ENCODE measurements around the gene ABCA2. TPM values are rescaled to one million over a fixed set of nuclear protein-coding genes. Genes with fewer than 3 reads are reported as not detected.

ABCA2 gene
- total RNA-seq, 1 experiment from 2014 or later: 33.5 TPM

GRCh38 chr9:137031904-137032640 lies 4.0 kb upstream of the ABCA2 start, which contains the start of gene FUT7:
Gene FUT7 (minus strand): TSS chr9:137032088. CDS start chr9:137031991, 97 bp downstream.
- DNase-seq (ENCODE audit: low spot score): no peak

GRCh38 chr9:137030538-137031527 lies 2.8 kb upstream of the ABCA2 start:
- DNase-seq (ENCODE audit: low spot score): no peak

GRCh38 chr9:137030006-137030405 lies 2.0 kb upstream of the ABCA2 start:
- DNase-seq (ENCODE audit: low spot score): no peak

GRCh38 chr9:137029058-137029936 lies 1.3 kb upstream of the ABCA2 start:
- peak; percentile 77 for DNase-seq (ENCODE audit: low spot score)

- DNase-seq (ENCODE audit: low spot score): peak; percentile 66
These were observed 423 bp upstream of the ABCA2 start for GRCh38 chr9:137028263-137029057.

GRCh38 chr9:137026828-137027227 lies 1.2 kb downstream of the ABCA2 start:
- DNase-seq (ENCODE audit: low spot score): no peak

- no peak for DNase-seq (ENCODE audit: low spot score)
These were observed 1.7 kb downstream of the ABCA2 start for GRCh38 chr9:137026384-137026783.

GRCh38 chr9:137025517-137025966 lies 2.5 kb downstream of the ABCA2 start:
- DNase-seq (ENCODE audit: low spot score): no peak

GRCh38 chr9:137023583-137023991 lies 4.5 kb downstream of the ABCA2 start:
- DNase-seq (ENCODE audit: low spot score): no peak

GRCh38 chr9:137023157-137023556 lies 4.9 kb downstream of the ABCA2 start:
- no peak for DNase-seq (ENCODE audit: low spot score)

- no peak for DNase-seq (ENCODE audit: low spot score)
These were observed 5.4 kb downstream of the ABCA2 start for GRCh38 chr9:137022662-137023008.

GRCh38 chr9:137021979-137022661 lies 5.9 kb downstream of the ABCA2 start:
- DNase-seq (ENCODE audit: low spot score): peak; percentile 95

GRCh38 chr9:137021568-137021978 lies 6.5 kb downstream of the ABCA2 start:
- DNase-seq (ENCODE audit: low spot score): no peak

GRCh38 chr9:137020771-137021567 lies 7.1 kb downstream of the ABCA2 start:
- no peak for DNase-seq (ENCODE audit: low spot score)

GRCh38 chr9:137019891-137020683 lies 8.0 kb downstream of the ABCA2 start:
- DNase-seq (ENCODE audit: low spot score): no peak

- DNase-seq (ENCODE audit: low spot score): no peak
These were observed 9.1 kb downstream of the ABCA2 start for GRCh38 chr9:137018761-137019559.

GRCh38 chr9:137017791-137018497 lies 10.1 kb downstream of the ABCA2 start:
- DNase-seq (ENCODE audit: low spot score): no peak

Measured in A172 (cell line).